Right renal pelvis (tissue), 4 donors: ENCODE data around the gene HTR2B. TPM values are rescaled to one million over a fixed set of nuclear protein-coding genes. Genes with fewer than 3 reads are reported as not detected.
"Not testable (repeated sequence)": the region's sequence is repeated elsewhere in the genome, so short reads cannot be mapped to it uniquely, and the experiment has no call there.

Experiments
- DNase-seq, 4 donors: peaks; one replicate each; pipeline ENCODE4 v3.0.0-alpha.2; 2013; ENCODE audit warnings: low read depth in 4 of 4, low spot score in 3 of 4, missing footprints in 1 of 4
- polyA plus RNA-seq, 4 donors: library from polyadenylated mRNA; unstranded; fragments of 120-200 nt; gene quantifications; one replicate each; pipeline ENCODE4 v1.2.1, GENCODE V29; 2013; ENCODE audit not compliant: insufficient read length in 4 of 4

HTR2B gene
- polyA plus RNA-seq, 4 donors, result 13.1 to 25.8 (median 15.6) TPM

GRCh38 chr2:231100321-231100720 is 24.5 kb downstream of the HTR2B start:
- not testable (repeated sequence) for DNase-seq

- no peak for DNase-seq
These were observed 24.9 kb downstream of the HTR2B start for GRCh38 chr2:231099918-231100317.

GRCh38 chr2:231094736-231095346 is 30.0 kb downstream of the HTR2B start:
- DNase-seq, result no peak

GRCh38 chr2:231093933-231094332 is 30.9 kb downstream of the HTR2B start:
- no peak for DNase-seq

GRCh38 chr2:231088754-231089153 is 36.1 kb downstream of the HTR2B start:
- DNase-seq, result no peak

GRCh38 chr2:231084565-231084964 is 40.3 kb downstream of the HTR2B start:
- no peak for DNase-seq

GRCh38 chr2:231069379-231070054 is 55.3 kb downstream of the HTR2B start:
- DNase-seq, result no peak

- DNase-seq, result no peak
These were observed 56.2 kb downstream of the HTR2B start for GRCh38 chr2:231068525-231069222.

- DNase-seq, result not testable (repeated sequence)
These were observed 57.3 kb downstream of the HTR2B start for GRCh38 chr2:231067531-231067930.

GRCh38 chr2:231065966-231066365 is 58.9 kb downstream of the HTR2B start:
- no peak for DNase-seq

- DNase-seq, result no peak
These were observed 61.5 kb downstream of the HTR2B start for GRCh38 chr2:231063347-231063746.

GRCh38 chr2:231062776-231063175 is 62.1 kb downstream of the HTR2B start:
- no peak for DNase-seq

- DNase-seq, result no peak
These were observed 65.1 kb downstream of the HTR2B start for GRCh38 chr2:231059756-231060155.

GRCh38 chr2:231058761-231059550 is 65.9 kb downstream of the HTR2B start:
- DNase-seq, result no peak

Other genes starting within 250 kb of the HTR2B start
- gene GPR55, start 199.8 kb downstream of the HTR2B start, polyA plus RNA-seq, result under 1 TPM; 0.18 to 0.20 (median 0.19) TPM
- gene SPATA3, start 128.9 kb downstream of the HTR2B start, polyA plus RNA-seq, result not detected
- 1 to 10 TPM; 2.9 to 4.4 (median 3.9) TPM for gene C2orf72, start 87.5 kb downstream of the HTR2B start, polyA plus RNA-seq
- 100 to 1,000 TPM in 2 of 4 donors, 10 to 100 TPM in 2; 91.7 to 103 (median 98.7) TPM for gene PSMD1, start 68.2 kb downstream of the HTR2B start, polyA plus RNA-seq
- 10 to 100 TPM; 24.7 to 28.7 (median 26.1) TPM for gene ARMC9, start 73.6 kb upstream of the HTR2B start, polyA plus RNA-seq